ENCODE data around the gene CDC73. TPM values are rescaled to one million over a fixed set of nuclear protein-coding genes. Genes with fewer than 3 reads are reported as not detected.
A peak's percentile ranks its signal among the peaks of the same experiment; 100 is the strongest.

The CDC73 gene
- total and polyA plus RNA-seq, 2 of the 13 experiments (the other 11 are each of a cell fraction or from before 2014, with no cell fraction given) = 20.2 to 26.3 TPM

DNA sequence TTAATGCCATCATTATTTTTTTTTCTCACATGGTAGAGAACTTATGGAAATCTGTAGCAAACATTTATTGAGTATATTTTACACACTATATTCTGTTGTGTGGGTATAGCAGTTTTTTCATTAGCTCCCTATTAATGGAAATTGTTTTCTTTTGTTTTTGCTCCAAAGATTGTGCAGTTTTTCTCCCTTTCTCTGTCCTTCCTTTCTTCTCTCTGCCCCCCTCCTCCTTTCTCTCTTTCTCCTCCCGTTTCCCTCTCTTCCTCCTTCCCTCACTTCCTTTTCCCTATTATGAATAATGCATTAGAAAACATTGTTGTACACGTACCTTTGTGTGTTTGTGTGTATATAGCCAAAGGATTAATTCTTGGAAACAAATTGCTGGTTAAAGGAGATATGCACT, 20.6 kb downstream of the CDC73 start (continued):
- TF ChIP-seq, protein P1, sequence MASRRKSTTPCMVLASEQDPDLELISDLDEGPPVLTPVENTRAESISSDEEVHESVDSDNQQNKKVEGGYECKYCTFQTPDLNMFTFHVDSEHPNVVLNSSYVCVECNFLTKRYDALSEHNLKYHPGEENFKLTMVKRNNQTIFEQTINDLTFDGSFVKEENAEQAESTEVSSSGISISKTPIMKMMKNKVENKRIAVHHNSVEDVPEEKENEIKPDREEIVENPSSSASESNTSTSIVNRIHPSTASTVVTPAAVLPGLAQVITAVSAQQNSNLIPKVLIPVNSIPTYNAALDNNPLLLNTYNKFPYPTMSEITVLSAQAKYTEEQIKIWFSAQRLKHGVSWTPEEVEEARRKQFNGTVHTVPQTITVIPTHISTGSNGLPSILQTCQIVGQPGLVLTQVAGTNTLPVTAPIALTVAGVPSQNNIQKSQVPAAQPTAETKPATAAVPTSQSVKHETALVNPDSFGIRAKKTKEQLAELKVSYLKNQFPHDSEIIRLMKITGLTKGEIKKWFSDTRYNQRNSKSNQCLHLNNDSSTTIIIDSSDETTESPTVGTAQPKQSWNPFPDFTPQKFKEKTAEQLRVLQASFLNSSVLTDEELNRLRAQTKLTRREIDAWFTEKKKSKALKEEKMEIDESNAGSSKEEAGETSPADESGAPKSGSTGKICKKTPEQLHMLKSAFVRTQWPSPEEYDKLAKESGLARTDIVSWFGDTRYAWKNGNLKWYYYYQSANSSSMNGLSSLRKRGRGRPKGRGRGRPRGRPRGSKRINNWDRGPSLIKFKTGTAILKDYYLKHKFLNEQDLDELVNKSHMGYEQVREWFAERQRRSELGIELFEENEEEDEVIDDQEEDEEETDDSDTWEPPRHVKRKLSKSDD (CRISPR knock-in tag; IDR thresholded peaks at IDR 0.05; ENCODE audit: low read depth) = no peak
- TF ChIP-seq, protein P2, sequence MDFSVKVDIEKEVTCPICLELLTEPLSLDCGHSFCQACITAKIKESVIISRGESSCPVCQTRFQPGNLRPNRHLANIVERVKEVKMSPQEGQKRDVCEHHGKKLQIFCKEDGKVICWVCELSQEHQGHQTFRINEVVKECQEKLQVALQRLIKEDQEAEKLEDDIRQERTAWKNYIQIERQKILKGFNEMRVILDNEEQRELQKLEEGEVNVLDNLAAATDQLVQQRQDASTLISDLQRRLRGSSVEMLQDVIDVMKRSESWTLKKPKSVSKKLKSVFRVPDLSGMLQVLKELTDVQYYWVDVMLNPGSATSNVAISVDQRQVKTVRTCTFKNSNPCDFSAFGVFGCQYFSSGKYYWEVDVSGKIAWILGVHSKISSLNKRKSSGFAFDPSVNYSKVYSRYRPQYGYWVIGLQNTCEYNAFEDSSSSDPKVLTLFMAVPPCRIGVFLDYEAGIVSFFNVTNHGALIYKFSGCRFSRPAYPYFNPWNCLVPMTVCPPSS (IDR thresholded peaks at IDR 0.05) = no peak
- TF ChIP-seq, protein P3, sequence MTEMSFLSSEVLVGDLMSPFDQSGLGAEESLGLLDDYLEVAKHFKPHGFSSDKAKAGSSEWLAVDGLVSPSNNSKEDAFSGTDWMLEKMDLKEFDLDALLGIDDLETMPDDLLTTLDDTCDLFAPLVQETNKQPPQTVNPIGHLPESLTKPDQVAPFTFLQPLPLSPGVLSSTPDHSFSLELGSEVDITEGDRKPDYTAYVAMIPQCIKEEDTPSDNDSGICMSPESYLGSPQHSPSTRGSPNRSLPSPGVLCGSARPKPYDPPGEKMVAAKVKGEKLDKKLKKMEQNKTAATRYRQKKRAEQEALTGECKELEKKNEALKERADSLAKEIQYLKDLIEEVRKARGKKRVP (CRISPR knock-in tag; IDR thresholded peaks at IDR 0.05) = no peak

DNA sequence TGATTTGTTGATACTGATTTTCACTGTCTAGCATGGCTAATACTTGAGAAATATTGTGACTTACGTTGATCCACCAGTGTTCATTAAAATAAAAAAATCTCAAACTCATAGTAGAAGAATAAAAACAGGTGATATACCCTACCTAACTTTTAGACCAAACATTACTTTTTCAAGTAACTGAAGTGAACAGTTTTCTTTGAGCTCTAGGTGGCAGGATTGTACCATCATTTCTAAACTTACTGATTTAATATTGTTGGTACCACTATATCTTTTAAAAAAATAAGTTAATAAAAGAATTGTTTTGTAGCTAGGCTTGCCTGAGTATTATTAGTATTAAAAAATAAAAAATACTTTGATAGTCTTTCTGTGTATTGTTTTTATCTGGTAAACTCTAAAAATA, 21.5 kb downstream of the CDC73 start:
- Histone ChIP-seq H3K9me3 (ENCODE audit: low read length) (no peaks in the 10 kb centered on the region), H3K4me2 (ENCODE audit: low read depth, low read length) (no peak overlapping the region), H3K27me3 (ENCODE audit: control insufficient read depth in 1 of 2, insufficient read depth in 2 of 2, low read length in 2 of 2) (no peaks in the 10 kb centered on the region), H3K27ac (ENCODE audit: extremely low read length, insufficient read depth, low read length) (no peak overlapping the region), H3K4me1 (ENCODE audit: insufficient read depth, low read length) (no peaks in the 10 kb centered on the region), H3K36me3 (replicated peaks in 1 of 2; ENCODE audit: control insufficient read depth in 1 of 2, insufficient read depth in 2 of 2, low read length in 2 of 2) (peaks cover 5 to 63% of the 10 kb centered on the region in 2 experiments), H2AFZ (ENCODE audit: low read length) (no peak overlapping the region), H3K79me2 (ENCODE audit: insufficient read depth, low read length) (no peaks in the 10 kb centered on the region), H4K20me1 (ENCODE audit: insufficient read depth, low read length) (no peaks in the 10 kb centered on the region), H3K9ac (ENCODE audit: insufficient read depth, low read depth, low read length) (no peak overlapping the region), H3K4me3 (replicated peaks in 1 of 3; ENCODE audit: insufficient read depth in 1 of 3, low read depth in 2 of 3, low read length in 3 of 3) (no peak overlapping the region)
- 88% methylated on average over 1 of the region's 1 CpG for WGBS (ENCODE audit: low lambda C conversion rate)
- intact Hi-C loops (cut with micrococcal nuclease; ENCODE audit: unreplicated experiment) (no loop called here), in situ Hi-C loops (cut with HindIII; ENCODE audit: extremely low pct_ligation_motif_present, low pct_unique_long_range_greater_than_20kb) (no loop called here)
- DNase-seq (ENCODE audit: low spot score) = no peak
- CTCF ChIA-PET (ENCODE audit: low intra/inter-chr PET ratio, low total read pairs) = interaction anchor here (0.9 kb wide), 1 partner anchor 377 kb away, joined by 3 read pairs; no protein-coding TSS in a partner anchor
- no peak for ATAC-seq
- FAIRE-seq = no peak
- no peak for TF ChIP-seq ZNF224 (CRISPR knock-in tag; IDR thresholded peaks at IDR 0.05)
- TF ChIP-seq, protein P4, sequence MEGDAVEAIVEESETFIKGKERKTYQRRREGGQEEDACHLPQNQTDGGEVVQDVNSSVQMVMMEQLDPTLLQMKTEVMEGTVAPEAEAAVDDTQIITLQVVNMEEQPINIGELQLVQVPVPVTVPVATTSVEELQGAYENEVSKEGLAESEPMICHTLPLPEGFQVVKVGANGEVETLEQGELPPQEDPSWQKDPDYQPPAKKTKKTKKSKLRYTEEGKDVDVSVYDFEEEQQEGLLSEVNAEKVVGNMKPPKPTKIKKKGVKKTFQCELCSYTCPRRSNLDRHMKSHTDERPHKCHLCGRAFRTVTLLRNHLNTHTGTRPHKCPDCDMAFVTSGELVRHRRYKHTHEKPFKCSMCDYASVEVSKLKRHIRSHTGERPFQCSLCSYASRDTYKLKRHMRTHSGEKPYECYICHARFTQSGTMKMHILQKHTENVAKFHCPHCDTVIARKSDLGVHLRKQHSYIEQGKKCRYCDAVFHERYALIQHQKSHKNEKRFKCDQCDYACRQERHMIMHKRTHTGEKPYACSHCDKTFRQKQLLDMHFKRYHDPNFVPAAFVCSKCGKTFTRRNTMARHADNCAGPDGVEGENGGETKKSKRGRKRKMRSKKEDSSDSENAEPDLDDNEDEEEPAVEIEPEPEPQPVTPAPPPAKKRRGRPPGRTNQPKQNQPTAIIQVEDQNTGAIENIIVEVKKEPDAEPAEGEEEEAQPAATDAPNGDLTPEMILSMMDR (CRISPR knock-in tag; IDR thresholded peaks at IDR 0.05) = 0 out of 2 replicates have a peak, but pooled peaks have one; percentile 9
- no peak for TF ChIP-seq RFXANK (CRISPR knock-in tag; IDR thresholded peaks at IDR 0.05)
- TF ChIP-seq STAG1 (CRISPR knock-in tag; IDR thresholded peaks at IDR 0.05) = peak; percentile 36
- TF ChIP-seq SMYD3 (CRISPR knock-in tag; IDR thresholded peaks at IDR 0.05) = no peak
- no TSS peak for BruUV-seq (replicated peaks)
- POLR2A ChIA-PET = no interaction called here

All from HepG2 (cell line).